T1000 (cell line): Measurements from ENCODE around the gene EML5.
"Not testable (repeated sequence)": the region's sequence is repeated elsewhere in the genome, so short reads cannot be mapped to it uniquely, and the experiment has no call there.

Experiments
- DNase-seq: peaks from one replicate; lab custom pipeline; 2025; ENCODE audit warnings: mixed read lengths; lab: John Stamatoyannopoulos, UW

The EML5 gene

DNA sequence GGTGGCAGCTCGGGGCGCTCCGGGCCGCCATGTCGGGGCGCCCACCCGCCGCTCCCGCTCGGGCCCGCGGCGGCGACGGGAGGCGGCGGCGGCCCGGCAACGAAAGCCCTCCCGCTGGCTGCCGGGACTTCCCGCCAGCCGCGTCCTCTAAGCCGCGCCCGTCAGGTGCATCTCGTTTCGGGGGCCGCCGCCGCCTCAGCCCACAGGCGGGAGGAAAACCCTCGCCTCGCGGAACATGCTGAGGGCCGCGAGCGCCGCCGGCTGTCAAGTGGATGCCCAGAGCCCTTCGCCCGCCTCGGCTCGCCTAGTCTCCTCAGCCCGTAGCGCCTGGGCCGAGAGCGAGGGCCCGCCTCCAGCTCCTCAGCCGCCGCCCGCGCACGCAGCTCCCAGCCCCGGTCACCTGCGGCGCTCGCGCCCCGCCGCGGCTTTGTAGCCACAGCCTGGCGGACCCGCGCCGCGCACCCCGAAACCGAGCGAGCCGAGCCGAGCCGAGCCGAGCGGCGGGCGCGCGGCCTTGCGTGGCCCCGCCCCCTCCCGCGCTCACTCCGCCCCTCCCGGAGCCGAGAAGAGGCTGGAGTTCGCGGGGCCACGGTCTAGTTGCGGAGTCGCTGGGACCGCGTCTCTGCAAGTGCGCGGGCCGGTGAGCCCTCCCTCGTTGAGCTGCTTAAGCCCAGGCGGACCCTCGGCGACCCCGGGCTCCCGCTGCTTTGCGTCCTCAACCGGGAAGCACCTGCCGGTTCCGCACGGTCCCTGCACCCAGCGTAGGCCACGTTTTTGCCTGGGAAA lies at the start of gene EML5:
EML5 (minus strand) TSS at position 481 of the 786 bp plus-strand sequence; CDS start at position 31, 450 bp downstream.
- DNase-seq: peak; percentile 53

DNA sequence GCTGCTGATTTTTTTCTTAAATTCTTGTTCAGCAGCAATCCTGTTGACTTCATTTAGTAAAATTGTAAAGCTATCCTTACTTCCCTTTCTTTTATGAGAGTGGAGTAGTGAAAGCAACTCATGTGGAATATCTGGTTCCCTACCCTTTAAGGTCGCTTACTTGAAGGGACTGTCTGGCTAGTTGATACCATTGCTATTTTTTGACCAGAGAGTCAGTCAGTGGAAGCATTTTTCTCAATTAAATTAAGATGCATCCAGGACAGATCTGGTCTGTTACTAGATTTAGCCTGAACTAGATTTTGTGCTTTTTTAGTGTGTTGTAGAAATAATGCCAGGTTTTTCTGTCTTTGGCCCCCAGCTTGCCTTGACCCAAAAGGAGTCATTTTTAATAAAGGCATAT lies 49.7 kb upstream of the EML5 start:
- DNase-seq: no peak

DNA sequence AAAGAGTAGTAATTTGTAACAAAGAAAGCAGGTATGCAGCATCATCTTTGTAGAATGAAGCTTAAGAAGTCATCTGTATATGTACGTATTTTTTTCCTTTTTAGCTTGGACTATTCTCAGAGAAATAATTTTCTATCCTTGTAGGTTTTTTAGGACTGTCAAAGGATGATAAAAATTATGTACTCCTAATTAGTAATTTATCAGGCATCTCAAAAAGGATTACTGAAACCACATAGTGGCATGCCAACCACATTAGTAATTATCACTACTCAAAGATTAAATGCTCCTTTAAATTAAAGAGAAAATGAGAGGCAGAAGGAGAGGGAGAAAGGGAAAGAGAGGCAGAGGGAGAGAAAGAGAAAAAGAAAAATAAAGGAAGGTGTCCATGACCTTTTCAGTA lies 49.0 kb upstream of the EML5 start:
- no peak for DNase-seq

DNA sequence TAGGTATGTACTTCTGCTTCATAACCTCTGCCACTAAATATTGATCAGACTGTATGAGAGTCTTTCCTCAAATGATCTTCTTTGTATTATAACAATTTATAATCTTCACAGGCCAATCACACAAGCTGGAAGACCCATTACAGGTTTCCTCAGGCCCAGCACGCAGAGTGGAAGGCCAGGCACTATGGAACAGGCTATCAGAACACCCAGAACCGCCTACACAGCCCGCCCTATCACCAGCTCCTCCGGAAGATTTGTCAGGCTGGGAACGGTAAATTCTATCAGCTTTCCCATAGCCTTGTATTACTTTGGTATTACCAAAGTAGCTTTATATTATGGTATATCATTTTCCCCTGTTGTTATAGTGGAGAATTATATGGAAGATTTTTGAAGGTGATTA lies 48.2 kb upstream of the EML5 start:
- DNase-seq: no peak

DNA sequence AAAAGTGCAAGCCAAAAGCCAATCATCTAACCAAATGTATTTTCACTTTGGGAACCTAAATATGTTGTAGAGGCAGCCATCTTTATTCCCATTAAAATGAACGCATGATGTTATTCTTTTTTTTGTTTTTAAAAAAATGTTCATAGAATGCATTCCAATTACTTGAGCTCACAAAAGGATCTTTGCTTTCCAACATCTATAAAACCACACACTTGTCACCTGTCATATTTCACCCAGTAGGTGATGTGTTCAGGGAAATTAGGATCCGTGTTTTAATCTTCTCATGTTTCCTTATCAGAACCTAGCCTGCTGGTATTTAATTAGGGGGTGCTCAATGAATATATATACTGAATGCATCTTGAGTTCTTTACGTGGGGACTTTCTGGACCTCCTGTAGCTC lies 45.3 kb upstream of the EML5 start:
- DNase-seq: no peak

DNA sequence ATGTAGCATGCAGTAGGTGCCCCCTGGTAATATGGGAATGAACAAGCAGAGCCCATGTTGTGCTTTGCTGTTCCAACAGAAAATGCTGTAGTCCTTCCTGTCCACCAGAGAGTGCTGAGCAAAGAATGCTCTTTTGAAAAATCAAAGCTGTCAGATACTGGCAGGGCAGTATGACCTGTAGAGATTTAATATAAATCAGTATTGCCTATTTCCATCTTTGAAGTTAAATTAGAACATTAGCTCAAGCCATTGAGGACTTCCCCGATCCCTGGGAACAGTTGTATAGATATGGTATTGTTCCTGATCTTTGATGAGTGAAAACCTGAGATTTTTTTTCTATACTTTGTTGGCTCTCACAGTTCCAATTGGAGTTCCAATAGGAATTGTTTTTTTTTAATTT lies 44.7 kb upstream of the EML5 start:
- no peak for DNase-seq

DNA sequence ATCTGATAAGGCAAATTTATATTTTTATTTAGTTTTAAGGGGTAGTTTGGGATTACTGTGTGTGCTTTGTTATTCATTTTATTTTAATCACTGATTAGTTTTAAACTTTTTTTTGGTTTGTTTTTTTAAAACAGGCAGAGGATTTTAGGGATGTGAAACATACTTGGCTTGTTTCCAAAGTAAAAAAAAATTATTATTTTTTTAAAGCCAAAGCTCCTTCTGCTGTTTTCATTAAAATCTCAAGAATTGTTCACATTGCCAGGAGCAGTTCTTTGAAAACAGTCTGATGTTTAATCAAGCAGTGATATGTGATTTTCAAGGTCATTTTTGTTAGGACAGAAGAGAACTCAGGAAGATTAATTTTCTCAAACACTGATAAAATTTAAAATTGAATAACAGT lies 42.9 kb upstream of the EML5 start:
- no peak for DNase-seq

DNA sequence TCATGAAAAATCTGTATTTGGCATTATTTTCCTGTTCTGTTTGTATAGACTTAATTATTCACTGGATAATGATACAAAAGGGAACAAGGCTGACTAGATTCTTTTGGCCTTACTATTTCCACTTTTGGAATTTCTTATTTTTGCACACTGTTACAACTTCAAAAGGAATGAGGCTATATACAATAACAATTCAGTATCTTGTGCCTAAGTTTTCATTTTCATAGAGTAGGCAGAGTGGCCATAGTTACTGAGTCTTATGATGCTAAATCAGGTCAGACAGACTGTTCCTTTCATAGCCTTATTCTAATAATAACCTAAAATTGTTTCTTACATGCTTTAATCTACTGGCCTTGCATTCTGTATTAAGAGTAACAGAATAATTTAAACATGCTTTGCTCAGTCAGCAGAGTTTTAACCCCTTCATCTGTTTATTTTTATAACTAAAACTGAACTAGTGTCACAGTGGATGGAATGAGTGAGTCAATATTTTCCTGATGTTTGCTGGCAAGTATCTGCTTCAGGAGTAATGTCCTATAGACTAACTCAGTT lies 42.2 kb upstream of the EML5 start:
- no peak for DNase-seq

DNA sequence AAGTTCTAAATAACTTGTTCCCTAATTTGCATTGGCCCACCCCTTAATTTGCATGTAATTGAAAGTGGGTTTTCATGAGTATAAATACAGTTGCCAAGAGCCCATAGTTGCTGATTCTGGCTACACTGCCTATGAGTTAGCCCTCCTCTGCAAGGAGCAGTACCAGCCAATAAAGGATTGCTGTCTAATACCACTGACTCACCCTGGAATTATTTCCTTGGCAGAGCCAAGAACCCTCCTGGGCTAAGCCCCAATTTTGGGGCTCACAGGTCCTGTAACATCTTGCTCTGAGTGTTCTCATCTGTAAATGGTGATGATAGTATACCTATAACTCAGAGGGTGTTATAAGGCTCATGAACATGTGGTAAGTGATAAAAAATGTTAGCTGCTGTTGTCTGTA lies 38.5 kb upstream of the EML5 start:
- no peak for DNase-seq

DNA sequence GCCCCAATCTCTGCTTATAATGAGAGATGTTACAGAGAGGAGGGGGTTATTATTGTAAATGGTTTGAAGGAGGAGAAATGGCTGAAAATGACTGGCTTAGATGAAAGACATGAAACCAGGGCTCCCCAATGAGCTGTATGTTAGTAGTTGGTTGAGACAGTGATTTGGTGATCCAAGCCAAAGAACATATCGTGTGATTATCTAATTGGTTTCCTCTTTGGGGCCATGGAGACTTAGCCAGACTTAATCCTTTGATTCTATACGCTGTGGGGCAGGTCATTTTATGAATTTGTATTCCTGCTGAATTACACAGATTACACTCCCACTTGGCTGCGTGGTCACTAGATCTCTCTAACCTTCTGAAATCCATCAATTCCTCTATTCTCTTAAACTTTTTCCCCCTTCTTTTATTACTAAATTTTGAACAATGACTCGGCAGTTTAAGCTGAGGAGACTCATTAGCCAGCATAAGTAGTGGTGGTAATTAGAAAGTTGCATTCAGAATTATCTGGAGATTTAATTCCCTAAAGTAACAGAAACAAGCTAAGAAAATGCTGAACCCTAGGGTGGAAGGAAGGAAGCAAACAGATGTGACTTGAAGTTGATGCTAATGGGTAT lies 37.0 kb upstream of the EML5 start:
- no peak for DNase-seq

DNA sequence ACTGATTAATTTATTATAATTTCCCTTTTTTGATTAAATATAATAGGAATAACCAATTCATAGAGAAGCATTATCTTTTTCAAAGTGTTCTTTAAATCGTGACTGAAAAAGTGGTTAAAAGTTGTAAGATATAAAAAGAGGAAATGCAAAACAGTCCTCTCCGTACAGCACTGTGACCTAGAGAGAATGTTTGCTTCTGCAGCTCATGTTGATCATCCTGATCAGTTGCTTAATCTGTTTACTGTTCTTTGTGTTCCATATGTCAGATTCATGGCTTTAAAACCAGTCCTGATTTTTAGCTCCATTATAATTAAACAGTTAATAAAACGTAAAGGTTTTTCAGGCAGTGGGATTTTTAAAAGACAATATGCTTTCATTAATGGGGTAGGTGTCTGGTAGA lies 36.4 kb upstream of the EML5 start:
- no peak for DNase-seq

DNA sequence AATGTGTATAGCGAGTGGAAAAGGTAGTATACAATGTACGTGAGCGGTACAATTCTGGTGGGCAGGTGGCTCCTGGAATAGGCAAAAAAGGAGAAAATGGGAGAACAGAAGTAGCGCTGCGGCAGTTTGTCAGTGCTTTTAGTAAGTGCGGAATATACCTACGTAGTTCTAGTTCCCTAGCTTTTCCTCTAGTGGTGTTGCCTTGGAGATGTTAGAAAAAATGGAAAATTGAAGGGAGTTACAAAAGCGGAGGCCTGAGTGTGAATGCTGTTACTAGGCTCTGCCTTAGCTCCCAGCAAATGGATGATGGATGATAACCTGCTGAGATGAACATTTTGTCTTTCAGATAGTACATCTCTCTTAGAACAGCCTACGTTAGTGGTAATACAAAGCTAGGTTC lies 32.8 kb upstream of the EML5 start:
- DNase-seq: no peak

DNA sequence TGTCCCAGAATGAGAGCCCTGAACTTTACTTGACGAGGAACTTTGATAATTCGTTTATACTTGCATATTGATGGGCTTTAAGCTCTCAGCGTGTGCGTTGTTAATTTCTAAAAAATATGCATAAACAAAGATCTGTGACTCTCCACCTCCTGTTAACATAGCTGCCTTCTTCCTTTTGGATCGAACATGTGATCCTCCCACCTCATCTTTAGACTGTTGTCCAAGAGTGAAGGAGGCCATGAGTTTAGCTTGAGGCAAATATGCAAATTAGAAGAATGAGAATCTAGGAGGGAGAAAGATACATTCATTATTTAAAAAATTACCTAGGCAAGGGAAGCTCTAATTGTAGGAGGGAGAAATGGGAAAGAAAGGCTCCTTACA lies 32.3 kb upstream of the EML5 start:
- DNase-seq: no peak

DNA sequence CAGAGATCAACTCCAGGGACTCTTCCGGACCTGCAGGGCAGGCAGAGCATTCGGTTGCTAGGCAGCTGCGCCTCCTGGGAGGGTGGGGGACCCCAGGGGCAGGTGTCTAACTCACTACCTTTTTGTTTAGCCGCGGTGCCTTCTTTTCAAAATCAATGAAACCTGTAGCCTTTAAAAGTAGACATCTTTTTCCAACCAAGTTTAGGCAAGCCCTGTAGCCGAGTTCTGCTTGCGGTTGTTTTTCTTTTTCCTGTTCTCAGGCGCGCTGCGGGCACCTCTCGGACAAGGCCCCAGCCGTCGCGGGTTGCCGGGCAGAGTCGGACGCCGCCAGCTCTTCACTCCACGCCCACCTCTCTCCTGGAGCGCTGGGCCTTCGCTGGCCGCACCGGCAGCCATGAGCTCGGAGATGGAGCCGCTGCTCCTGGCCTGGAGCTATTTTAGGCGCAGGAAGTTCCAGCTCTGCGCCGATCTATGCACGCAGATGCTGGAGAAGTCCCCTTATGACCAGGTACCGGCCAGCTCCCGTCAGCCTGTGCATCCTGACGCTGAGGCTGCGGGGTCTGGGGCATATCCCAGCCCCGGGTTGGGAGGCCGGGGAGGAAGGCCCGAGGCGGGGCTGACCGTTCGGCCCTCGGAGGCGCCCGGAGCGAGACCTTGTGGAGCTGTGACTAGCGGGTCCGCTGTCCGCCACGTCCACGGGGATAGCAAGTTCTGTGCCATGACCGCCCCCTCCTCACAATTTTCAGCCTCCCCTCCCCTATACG lies 31.7 kb upstream of the EML5 start, which contains the start of gene TTC8:
TTC8 (plus strand) TSS at position 338 of the 764 bp plus-strand sequence; CDS start at position 395, 57 bp downstream.
- peak; percentile 89 for DNase-seq

DNA sequence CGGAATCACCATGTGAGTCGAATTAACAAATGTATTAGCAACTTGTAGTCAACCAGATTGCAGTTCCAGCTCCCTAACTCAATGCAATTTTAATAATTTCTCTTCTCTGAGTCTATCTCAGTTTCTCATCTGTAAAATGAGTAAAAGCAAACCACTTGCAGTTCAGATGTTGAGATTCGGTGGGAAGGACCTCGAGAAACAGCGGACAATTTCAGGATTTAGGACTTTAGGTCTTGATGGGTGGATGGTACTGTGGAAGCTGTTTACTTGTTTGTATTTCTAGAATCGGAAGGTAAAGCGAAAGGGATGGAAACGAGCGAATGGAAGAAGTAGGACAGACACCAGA lies 31.2 kb upstream of the EML5 start:
- no peak for DNase-seq

DNA sequence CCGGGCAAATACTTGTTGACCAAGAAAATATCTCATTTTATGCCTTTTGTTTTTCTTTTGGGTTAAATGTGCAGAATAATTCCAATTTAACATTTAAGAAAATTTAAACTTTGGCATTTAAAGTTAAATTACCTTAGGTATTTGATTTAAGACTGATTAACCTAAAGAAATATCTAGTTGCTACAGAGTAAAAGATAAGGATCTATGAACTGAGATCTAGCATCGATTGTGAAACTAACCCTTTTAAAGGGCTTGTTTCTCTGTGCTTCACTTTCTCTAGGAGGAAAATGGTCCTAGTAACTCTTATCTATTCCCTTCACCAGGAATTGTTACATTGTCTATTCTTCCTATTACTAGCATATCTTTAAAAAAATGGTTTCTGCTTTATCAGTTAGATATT lies 29.1 kb upstream of the EML5 start:
- DNase-seq: no peak

DNA sequence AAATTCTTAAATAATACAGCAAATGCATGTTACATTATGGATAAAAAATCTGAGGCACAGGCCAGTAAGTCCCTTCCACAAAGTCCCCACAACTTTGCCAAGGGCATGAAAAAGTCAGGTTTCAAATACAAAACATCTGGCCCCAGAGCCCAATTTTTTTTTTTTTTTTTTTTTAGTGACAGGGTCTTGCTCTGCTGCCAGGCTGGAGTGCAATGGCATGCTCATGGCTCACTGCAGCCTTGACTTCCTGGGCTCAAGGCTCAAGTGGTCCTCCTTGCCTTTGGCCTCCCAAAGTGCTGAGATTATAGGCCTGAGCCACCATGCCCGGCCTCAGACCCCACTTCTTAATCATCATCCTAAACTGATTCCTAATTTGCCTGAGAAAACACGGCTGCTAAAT lies 28.6 kb upstream of the EML5 start:
- DNase-seq: no peak

DNA sequence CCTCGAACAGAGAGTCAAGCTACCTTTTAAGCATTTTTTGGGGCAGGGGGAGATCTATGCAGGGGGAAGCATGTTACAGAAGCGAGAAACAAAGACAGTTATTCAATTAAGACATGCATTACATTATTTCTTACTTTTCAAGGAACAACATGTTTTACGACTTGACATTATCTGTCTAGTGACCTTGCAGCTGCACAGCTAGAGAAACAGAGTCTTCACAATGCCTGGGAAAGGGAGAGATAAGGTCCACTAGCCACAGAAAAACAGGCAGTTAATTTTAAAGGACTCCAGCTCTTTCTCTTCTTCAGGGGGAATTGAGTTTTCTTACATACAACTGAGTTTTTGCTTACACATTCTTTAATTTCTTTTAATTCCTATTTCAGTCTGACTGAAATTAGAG lies 26.9 kb upstream of the EML5 start:
- not testable (repeated sequence) for DNase-seq

DNA sequence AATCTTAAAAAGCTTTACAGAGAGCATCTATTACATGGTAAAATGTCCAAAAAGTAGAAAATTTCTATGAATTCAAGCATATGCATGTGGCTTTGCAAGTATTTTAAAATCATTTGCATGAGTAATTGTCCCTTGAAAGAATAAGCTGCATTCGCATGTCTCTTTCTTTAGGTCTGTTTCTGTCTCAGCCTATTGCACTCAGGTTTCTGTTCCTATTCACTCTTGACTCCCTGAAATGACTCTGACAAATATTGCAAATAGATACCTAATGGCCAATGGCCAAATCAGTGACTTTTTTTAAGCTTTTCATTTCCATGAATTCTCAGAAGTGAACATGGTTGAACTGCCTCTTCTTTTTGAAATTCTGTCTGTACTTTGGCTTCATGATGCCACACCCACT lies 25.3 kb upstream of the EML5 start:
- DNase-seq: no peak

DNA sequence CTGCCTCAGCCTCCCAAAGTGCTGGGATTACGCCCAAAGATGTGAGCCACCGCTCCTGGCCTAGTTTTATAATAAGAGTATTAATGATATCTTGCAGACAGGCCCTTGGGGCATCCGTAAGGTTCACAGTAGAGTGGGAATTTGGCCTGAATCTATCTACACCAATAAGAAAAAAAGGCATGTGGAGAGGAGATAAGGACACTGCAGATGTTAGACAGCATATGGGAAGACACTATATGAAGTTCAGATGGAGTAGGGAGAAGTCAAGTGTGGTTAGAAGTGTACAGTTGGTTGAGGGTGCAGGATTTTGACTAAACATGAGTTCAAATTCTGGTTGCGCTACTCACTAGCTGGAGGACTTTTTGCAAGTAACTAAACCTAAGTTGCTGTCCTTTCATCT lies 23.2 kb upstream of the EML5 start:
- DNase-seq: no peak

DNA sequence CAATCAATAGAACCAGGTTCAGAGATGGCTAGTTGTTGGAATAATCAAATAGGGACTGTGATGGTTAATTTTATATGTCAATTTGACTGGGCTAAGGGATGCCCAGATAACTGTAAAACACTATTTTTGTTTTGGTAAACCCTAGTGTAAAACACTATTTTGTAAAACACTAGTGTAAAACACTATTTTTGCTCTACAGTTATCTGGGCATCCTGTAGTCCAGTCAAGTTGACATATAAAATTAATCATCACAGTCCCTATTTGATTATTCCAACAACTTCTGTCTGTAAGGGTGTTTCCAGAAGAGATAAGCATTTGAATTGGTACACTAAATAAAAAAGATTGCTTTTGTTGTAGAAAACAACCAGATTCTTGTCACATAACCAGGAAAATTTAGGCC lies 15.6 kb upstream of the EML5 start:
- no peak for DNase-seq

DNA sequence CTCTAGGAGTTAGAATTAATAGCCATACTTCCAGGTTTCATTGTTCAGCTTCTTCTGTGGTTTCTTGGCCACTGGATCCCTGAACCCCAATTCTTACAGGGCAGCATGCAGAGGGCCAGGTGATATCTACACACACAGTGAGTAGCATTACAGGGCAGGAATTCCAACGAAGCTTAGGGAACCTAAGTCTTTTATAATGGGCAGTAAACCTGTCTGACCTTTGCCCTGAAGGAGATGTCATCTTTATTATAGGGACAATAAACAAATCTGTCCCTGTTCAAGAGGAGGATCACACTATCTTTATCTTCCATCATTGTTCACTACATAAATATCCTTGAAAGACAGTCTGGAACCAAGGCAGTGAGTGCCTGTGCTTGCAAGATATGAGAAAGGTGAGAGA lies 11.7 kb upstream of the EML5 start:
- no peak for DNase-seq

DNA sequence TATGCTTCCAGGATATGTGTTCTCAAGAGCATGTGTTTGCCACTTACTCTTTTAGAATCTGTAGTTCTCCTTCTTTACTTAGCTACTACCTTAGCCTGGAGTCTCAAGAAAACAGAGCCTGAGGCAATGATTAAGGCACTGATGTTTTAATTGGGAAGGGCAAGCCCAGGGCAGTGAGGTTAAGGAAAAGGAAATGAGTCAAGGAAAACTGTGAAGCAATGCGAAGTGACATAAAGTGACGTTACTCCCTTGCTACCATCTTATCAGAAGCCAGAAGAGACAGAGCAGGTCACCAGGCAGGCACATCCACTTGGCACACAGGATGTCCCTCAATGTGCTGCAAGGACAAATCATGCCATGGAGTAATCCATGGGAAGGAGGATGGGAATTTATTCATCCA lies 11.3 kb upstream of the EML5 start:
- DNase-seq: peak; percentile 2
